Activated T-helper 2 cell treated with anti-CD3 and anti-CD28 coated beads, Interferon-gamma antibody, Interleukin-2, Interleukin-4, amounts not matched to agents 10 μg/mL and 5 μg/mL and 100 μg/mL, durations not matched to agents 14 hours and 24 hours and 36 hours (primary cell): ENCODE measurements around the gene UEVLD. TPM values are rescaled to one million over a fixed set of nuclear protein-coding genes. Genes with fewer than 3 reads are reported as not detected.

Experiments used
- DNase-seq: peaks from one replicate; pipeline ENCODE4 v3.0.0; 2021; ENCODE audit warnings: low spot score
- H3K27ac Mint-ChIP-seq: one replicate; pipeline ENCODE4 v1.8.0; 2021; ENCODE audit warnings: mixed read lengths
- H3K27me3 Mint-ChIP-seq: one replicate; pipeline ENCODE4 v1.8.0; 2021; ENCODE audit warnings: low read depth, mixed read lengths
- H3K36me3 Mint-ChIP-seq: one replicate; pipeline ENCODE4 v1.8.0; 2021; ENCODE audit warnings: low read depth, mixed read lengths
- H3K4me1 Mint-ChIP-seq: one replicate; pipeline ENCODE4 v1.8.0; 2021; ENCODE audit warnings: low read depth, mixed read lengths
- H3K4me3 Mint-ChIP-seq: one replicate; pipeline ENCODE4 v1.8.0; 2021; ENCODE audit warnings: low read depth, mild to moderate bottlenecking, moderate library complexity, mixed read lengths
- H3K9me3 Mint-ChIP-seq: one replicate; pipeline ENCODE4 v1.8.0; 2021; ENCODE audit warnings: mixed read lengths
- intact Hi-C: fragments of 100-400 bp; cut with micrococcal nuclease; formaldehyde crosslinking; loops from one replicate; pipeline ENCODE4 v1.15.1; 2023
- total RNA-seq: library from RNA; stranded (reverse); gene quantifications from 2 replicates; pipeline ENCODE4 v1.2.3, GENCODE V29; 2022

UEVLD gene
- total RNA-seq, 1 donor from 2014 or later, result 32.7 TPM

GRCh38 chr11:18490319-18490718, 98.2 kb downstream of the UEVLD start:
- peaks cover 41% of the 10 kb centered on the region for H3K36me3 Mint-ChIP-seq
- H3K4me1 Mint-ChIP-seq, result peaks cover 2% of the 10 kb centered on the region
- H3K27me3 Mint-ChIP-seq, result no peaks in the 10 kb centered on the region
- intact Hi-C loops, result no loop called here
- H3K27ac Mint-ChIP-seq, result no peak overlapping the region
- no peak for DNase-seq
- H3K9me3 Mint-ChIP-seq, result no peaks in the 10 kb centered on the region
- H3K4me3 Mint-ChIP-seq, result no peak overlapping the region

GRCh38 chr11:18485913-18486528, 102.5 kb downstream of the UEVLD start:
- Mint-ChIP-seq H3K36me3 (peaks cover 68% of the 10 kb centered on the region), H3K4me3 (no peak overlapping the region), H3K9me3 (no peaks in the 10 kb centered on the region), H3K27me3 (no peaks in the 10 kb centered on the region), H3K27ac (no peak overlapping the region), H3K4me1 (peaks cover 2% of the 10 kb centered on the region)
- intact Hi-C loops, result no loop called here
- DNase-seq, result no peak

Other genes with a start within 250 kb of the UEVLD start
- gene LDHA, start 194.2 kb downstream of the UEVLD start, total RNA-seq, result 1,864 and 1,905 TPM in 2 replicates
- gene LDHC, start 176.4 kb downstream of the UEVLD start, total RNA-seq, result not detected in 2 replicates
- gene LDHAL6A, start 132.9 kb downstream of the UEVLD start, total RNA-seq, result not detected in 2 replicates
- 49.5 and 53.3 TPM in 2 replicates for gene TSG101, start 61.8 kb downstream of the UEVLD start, total RNA-seq
- 2.0 and 3.0 TPM in 2 replicates for gene MISFA, start 11.1 kb upstream of the UEVLD start, total RNA-seq
- 26.5 and 29.0 TPM in 2 replicates for gene SPTY2D1, start 45.6 kb upstream of the UEVLD start, total RNA-seq
- gene TMEM86A, start 110.0 kb upstream of the UEVLD start, total RNA-seq, result 0.11 and 0.55 TPM in 2 replicates
- 0.05 and 0.16 TPM in 2 replicates for gene IGSF22, start 137.5 kb upstream of the UEVLD start, total RNA-seq
- not detected in 2 replicates for gene PTPN5, start 203.1 kb upstream of the UEVLD start, total RNA-seq